ENCODE measurements around the gene PDZRN4.
A peak's percentile ranks its signal among the peaks of the same experiment; 100 is the strongest.
"Not testable (repeated sequence)": the region's sequence is repeated elsewhere in the genome, so short reads cannot be mapped to it uniquely, and the experiment has no call there.

Gene PDZRN4

DNA sequence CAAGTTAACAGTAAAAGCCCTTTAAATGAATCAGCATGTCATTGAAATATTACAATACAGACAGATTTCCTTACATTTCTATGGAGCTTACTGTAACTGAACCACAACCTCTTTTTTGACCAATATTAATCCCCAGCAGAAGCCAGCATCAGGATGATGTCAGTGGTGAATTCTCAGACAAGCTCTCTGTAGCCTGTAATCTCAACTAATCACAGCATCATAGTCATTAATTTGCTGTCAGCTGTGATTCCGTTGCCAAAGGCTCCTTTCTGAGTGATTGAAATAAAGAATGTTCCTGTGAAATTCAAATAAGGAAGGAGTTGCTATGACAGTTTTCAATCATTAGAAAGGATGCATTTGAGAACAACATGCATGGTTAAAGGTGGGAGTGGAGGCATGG lies 323.1 kb downstream of the PDZRN4 start:
- no peak for DNase-seq (ENCODE audit: low read depth)

DNA sequence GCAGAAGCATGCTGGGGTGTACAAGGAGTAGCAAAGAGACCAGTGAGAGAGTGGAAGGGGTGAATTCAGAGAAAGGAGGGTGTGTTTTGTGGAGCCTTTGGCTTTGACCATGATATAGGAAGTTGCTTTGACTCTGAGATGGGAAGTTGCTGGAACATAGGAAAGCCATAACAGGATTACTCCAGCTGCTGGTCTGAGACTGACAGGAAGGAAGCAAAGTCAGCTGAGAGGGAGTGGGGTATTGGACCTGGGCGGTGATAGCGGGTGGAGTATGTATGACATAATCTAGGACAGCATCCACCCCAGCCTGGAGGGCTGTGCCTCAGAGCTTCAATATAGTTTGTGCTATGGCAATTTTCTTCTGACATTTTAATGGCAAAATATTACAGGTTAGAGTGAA lies 324.4 kb downstream of the PDZRN4 start:
- no peak for DNase-seq (ENCODE audit: low read depth)

DNA sequence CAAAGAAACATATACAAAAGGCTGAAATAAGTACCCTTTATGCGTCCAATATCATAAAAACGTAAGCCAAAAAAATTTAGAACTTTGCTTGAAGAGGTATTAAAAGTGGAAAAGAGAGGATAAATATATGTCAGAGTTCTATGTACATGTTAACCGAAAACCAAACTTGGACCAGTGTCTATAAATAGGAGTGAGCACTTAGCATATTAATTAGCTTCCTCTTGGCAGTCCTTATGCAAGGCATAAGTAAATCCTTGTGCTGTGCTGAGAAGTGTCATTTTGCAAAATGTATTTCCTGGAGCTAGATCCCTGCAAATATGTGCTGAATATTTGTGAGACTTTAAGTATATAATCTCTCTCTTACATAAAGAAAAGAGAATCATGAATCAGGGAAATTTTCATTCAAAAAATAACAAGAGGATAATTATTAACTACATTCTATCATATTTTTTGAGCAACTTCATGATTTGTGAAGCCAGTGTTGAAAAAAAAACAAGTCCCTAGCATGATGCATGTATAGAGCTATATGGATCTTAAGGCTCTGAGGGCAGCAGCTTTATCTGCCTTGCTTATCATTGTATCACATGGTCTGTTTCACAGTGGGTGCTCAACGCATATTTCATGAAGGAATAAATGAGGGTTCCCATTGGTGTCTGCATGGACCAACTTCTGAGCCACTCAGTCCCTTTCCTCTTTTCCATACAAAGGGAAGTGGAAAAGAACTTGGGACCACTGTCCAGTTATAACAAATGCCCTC lies 326.1 kb downstream of the PDZRN4 start:
- DNase-seq (ENCODE audit: low read depth), result no peak

DNA sequence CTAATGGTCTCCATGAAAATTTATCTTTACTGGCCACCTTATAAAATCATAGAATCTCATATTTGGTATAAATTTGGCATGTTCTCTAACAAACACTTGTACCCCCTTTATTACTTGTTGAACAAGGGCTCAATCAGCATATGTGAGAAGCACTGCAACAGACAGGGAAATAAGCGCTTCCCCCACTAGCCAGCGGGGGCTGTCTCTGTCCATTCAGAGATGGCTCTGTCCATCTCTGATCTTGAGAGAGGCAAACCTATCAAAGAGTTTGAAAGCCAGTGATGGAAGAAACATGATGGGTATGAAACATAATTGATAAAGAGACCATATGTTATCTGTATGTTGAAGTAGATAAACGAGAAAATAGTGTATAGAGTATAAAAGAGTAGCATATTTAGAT lies 326.8 kb downstream of the PDZRN4 start:
- DNase-seq (ENCODE audit: low read depth), result no peak

DNA sequence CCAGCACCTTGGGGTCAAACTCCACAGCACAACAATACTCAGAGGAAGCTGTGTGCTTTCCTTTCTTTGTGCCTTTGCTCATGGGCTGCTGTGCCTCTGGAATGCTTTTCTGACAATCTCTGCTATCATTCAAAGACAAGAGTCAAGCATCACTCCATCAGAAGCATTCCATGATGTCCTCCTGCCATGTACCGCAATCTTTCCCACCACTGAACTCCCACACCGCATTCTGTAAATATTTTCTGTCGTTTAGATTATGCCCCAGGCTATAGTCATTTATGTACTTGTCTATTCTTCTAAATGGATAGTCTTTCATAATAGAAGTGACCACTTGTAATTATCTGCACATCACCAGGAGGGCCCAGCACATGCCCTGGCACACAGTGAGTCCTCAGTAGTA lies 327.8 kb downstream of the PDZRN4 start:
- no peak for DNase-seq (ENCODE audit: low read depth)

- DNase-seq (ENCODE audit: low read depth), result no peak
These were observed 332.7 kb downstream of the PDZRN4 start for GRCh38 chr12:41520869-41521268.

DNA sequence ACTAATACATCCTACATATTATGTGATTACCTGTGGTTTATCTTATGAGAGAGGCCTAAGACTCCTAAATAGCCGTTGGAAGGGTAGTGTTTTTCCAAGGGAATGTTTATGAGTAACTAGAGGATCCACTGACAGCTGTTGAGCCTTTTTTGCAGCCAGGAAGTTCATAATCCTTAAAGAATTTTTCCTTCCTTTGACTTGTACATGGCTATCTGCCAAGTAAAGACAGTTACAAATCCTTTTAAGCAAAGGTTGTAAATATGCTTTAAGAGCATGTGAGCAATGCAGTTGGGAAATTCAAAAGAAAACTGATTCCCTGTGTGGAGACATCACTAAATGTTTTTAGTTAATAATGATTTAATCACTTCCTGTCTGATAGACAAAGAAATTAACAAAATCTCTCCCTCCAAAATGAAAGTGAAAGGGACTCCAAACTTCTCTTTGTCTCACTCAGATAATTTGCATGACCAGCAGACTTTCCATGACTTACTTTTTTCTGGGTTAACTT lies 333.8 kb downstream of the PDZRN4 start:
- peak; percentile 58 for DNase-seq (ENCODE audit: low read depth)

DNA sequence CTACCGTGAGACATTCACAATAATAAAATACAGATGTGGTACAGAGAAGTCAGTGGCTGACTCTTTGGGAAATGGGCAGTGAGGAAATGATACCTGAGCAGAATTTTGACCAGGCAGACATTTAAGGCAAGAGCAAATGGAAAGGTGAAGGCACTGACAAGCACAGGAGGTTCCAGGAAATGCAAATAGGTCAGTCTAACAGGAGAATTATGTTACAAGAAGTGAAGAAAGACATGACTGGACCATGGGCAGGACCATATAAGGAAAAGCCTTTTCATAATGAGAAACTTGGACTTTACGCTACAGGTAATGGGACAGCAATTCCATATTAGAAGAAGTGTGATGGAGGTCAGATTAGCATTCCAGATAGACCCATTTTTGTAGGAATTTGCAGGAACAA lies 338.9 kb downstream of the PDZRN4 start:
- DNase-seq (ENCODE audit: low read depth), result no peak

DNA sequence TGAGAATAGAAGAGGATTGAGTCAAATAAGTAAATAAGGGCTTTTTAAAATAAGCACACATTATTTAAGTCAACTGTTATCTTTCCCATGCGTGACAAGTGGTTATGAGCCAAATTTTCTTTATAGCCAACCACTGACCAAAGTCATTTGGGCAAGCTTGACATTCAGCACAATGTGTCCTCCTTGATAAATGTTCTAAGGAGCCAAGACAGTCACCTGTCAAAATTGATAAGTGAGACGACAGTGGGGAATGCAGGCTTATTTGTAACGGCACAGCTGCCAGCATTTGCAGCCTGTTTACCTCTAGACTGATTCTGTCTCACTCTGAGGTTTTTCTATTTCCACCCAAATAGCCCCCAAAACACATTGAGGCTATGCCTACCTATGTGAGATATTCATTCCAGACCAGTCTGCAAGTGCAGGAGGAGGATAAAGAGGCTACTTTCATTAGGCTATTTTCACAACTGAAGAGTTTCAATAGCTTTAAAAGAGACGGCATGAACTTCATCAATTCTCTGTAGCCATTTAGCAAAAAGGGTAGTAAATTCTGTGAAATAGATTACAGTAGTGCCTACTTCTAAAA lies 339.5 kb downstream of the PDZRN4 start:
- DNase-seq (ENCODE audit: low read depth), result no peak

DNA sequence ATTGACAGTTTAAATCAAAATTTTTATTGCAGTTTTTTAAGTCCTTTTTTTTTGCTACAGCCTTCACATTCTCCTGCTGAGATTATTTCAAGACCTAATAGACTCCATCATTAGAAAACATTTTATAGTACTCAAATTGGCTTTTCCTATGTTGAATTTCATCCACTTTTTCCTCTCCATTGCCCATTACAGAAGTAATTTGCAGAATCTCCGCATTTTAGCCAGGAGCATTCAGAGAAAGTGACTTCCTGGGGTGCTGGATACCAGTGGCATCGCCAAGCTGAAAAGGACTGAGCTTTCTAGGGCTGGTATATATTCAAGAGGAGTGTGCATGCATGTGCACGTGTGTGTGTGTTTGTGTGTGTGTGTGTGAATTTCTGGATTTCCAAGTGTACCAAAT lies 340.8 kb downstream of the PDZRN4 start:
- no peak for DNase-seq (ENCODE audit: low read depth)

DNA sequence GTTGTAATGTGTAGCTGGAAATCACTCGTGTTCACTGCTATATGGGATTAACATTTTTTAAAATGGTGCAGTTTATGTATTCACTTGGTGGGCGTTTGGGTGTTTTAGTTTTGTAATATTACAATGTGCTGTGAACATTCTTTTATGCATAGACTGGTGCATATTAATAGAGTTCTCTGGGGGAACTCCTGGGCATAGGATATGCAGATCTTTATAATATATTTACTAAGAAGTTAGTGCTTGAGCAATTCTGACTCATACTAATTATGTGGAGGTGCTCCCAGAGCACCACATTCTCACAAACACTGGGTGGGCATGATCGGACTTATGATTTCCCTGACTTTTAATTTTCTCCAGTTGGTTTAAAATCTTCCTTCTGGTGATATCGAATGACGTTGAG lies 342.3 kb downstream of the PDZRN4 start:
- DNase-seq (ENCODE audit: low read depth), result no peak

GRCh38 chr12:41531147-41531829 lies 343.2 kb downstream of the PDZRN4 start:
- no peak for DNase-seq (ENCODE audit: low read depth)

GRCh38 chr12:41532072-41532471 lies 344.0 kb downstream of the PDZRN4 start:
- no peak for DNase-seq (ENCODE audit: low read depth)

DNA sequence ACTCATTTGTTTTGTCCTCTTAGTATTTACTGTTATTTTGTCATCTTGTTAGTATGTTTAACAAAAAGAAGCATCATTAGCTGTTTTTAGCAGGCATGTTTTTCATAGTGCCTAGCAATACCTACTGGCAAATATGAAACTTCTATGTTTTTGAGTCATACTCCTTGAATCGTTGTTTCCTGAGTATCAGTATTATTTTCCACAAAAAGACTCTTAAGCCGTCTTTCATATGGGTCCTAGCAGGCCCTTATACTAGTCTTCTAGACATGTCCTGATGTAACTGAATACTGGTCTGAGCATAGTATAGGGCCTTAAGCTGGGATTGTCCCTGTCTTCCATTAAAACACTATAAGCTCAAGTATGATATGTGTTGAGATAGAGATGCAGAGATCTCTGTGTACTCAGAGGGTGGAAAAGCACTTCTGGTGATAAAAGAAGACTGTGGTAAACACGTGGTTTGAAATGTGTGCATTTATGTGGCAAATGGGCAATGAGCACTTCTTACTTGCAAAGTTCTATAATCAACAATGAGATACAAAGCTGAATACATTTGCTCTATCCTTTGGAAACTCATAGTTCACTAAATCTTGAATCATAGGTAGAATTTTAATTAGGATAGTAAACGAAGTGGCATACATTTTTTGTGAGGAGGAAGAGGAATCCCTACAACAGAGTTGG lies 348.8 kb downstream of the PDZRN4 start:
- no peak for DNase-seq (ENCODE audit: low read depth)

DNA sequence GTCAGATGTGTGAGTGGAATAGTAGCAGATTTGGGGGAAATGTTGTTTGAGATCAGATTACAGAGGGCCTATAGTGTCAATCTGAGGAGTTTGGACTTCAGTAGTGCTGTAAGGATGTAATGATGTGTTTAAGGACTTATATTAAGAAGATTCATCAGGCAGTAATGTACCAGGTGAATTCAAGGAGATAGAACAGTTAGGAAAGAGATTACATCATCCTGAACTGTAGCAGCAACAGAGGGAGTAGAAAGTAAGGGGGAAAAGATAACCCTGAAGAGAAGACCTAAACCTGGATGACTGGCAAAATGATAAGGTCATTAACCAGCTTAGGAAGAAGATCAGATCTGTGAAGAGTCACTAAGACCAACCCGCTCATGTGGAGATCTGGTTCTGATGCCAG lies 349.4 kb downstream of the PDZRN4 start:
- no peak for DNase-seq (ENCODE audit: low read depth)

DNA sequence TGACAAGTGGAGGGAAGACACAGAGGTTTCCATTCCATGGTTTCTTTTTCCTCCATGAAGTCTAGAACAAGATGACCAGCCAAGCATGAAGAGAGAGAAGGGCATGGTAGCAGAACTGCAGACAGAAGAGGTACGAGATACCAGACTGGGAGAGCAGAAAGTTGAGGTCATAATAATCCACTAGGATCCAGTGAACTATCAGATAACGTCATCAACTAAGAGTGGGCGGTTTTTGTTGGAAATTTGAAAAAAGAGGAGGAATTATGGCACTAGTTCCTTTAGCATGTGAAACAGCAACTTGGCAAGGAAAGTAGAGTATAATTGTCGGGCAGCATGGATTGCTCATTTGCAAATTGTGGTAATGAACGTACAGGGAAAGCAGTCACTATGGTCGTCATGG lies 357.6 kb downstream of the PDZRN4 start:
- no peak for DNase-seq (ENCODE audit: low read depth)

GRCh38 chr12:41547071-41547470 lies 359.0 kb downstream of the PDZRN4 start:
- DNase-seq (ENCODE audit: low read depth), result not testable (repeated sequence)

GRCh38 chr12:41548926-41549325 lies 360.8 kb downstream of the PDZRN4 start:
- DNase-seq (ENCODE audit: low read depth), result no peak

GRCh38 chr12:41552588-41552987 lies 364.5 kb downstream of the PDZRN4 start:
- DNase-seq (ENCODE audit: low read depth), result no peak

DNA sequence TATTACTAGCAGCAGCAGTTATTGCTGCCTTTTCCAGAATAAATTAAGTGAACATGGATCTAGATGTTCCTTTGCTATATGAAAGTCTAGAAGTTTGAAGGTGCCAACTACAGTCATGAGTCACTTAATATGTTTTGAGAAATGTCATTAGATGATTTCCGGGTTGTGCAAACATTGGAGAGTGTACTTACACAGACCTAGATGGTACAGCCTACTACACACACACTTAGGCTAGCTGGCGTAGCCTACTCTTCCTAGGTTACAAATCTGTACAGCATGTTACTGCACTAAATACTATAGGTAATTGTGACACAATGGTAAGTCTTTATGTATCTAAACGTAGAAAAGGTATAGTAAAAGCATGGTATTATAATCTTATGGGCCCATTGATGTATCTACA lies 368.1 kb downstream of the PDZRN4 start:
- no peak for DNase-seq (ENCODE audit: low read depth)

GRCh38 chr12:41557344-41557743 lies 369.2 kb downstream of the PDZRN4 start:
- no peak for DNase-seq (ENCODE audit: low read depth)

DNA sequence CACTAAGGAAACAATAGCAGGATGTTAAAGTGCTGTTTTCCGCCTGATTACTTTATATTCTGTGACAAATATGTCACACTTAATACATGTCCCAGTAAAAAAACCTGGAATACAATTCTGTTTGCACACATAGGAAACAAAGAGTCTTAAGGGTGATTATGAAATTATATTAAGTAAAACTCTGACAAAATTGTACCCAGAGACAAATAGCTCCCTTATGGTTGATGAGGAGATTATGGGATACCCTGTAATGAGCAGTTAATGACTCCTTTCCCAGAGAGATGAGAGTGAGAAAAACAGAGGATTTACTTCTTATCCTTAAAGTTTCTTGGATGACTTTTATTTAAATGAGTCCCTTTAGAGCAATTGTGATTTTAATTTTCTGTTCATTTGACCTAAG lies 370.6 kb downstream of the PDZRN4 start:
- no peak for DNase-seq (ENCODE audit: low read depth)

- no peak for DNase-seq (ENCODE audit: low read depth)
These were observed 374.9 kb downstream of the PDZRN4 start for GRCh38 chr12:41563051-41563450.
